SK-N-SH treated with all-trans-retinoic acid at 6 μM for 48 hours (cell line): ENCODE measurements around the gene HDAC8.

ENCODE experiments used
- ATAC-seq: fragments of 200-7000 bp; cut with Tn5 transposase; 3 replicates; pipeline ENCODE4 v1.9.1; 2020; ENCODE audit warnings: mild to moderate bottlenecking, moderate library complexity
- ARNTL ChIP-seq: fragments of 450-650 bp; formaldehyde crosslinking; IDR thresholded peaks from 2 replicates; pipeline ENCODE4 v1.5.0; 2020; ENCODE audit warnings: low read depth, mild to moderate bottlenecking, moderate library complexity, borderline replicate concordance
- BACH2 ChIP-seq: fragments of 250-450 bp; sonication (Bioruptor Pico); IDR thresholded peaks from 2 replicates; pipeline ENCODE4 v1.9.0; 2021; ENCODE audit warnings: mild to moderate bottlenecking, borderline replicate concordance
- CSDC2 ChIP-seq: fragments of 250-450 bp; sonication (Bioruptor Pico); IDR thresholded peaks from 2 replicates; pipeline ENCODE4 v1.5.0; 2020; ENCODE audit warnings: mild to moderate bottlenecking, moderate library complexity
- ISL1 ChIP-seq: fragments of 250-450 bp; sonication (Bioruptor Pico); IDR thresholded peaks from 2 replicates; pipeline ENCODE4 v2.1.2; 2022; ENCODE audit warnings: mild to moderate bottlenecking, moderate library complexity
- PPARA ChIP-seq: fragments of 250-450 bp; sonication (Bioruptor Pico); IDR thresholded peaks from 2 replicates; pipeline ENCODE4 v1.5.0; 2020; ENCODE audit warnings: mild to moderate bottlenecking, borderline replicate concordance
- RARB ChIP-seq: fragments of 250-450 bp; sonication (Bioruptor Pico); IDR thresholded peaks from 2 replicates; pipeline ENCODE4 v1.8.0; 2021; ENCODE audit warnings: mild to moderate bottlenecking, moderate library complexity
- SNAI2 ChIP-seq: fragments of 250-450 bp; sonication (Bioruptor Pico); IDR thresholded peaks from 2 replicates; pipeline ENCODE4 v1.5.0; 2020; ENCODE audit warnings: mild to moderate bottlenecking, moderate library complexity
- TOX ChIP-seq: fragments of 250-450 bp; sonication (Bioruptor Pico); IDR thresholded peaks from 2 replicates; pipeline ENCODE4 v1.8.0; 2021; ENCODE audit warnings: mild to moderate bottlenecking, moderate library complexity, borderline replicate concordance
- ZC3H10 ChIP-seq: fragments of 250-450 bp; sonication (Bioruptor Pico); IDR thresholded peaks from 2 replicates; pipeline ENCODE4 v1.5.1; 2021; ENCODE audit warnings: mild to moderate bottlenecking, moderate library complexity
- ZFP3 ChIP-seq: fragments of 250-450 bp; sonication (Bioruptor Pico); IDR thresholded peaks from 2 replicates; pipeline ENCODE4 v1.5.0; 2020; ENCODE audit warnings: mild to moderate bottlenecking, moderate library complexity
- ZFP30 ChIP-seq: fragments of 450-650 bp; formaldehyde crosslinking; IDR thresholded peaks from 2 replicates; pipeline ENCODE4 v1.5.0; 2022; ENCODE audit warnings: mild to moderate bottlenecking, moderate library complexity
- ZNF565 ChIP-seq: fragments of 450-650 bp; formaldehyde crosslinking; conservative IDR thresholded peaks from 2 replicates; pipeline ENCODE4 v1.5.0; 2020; ENCODE audit warnings: low read depth, mild to moderate bottlenecking, moderate library complexity
- ZNF8 ChIP-seq: fragments of 450-650 bp; formaldehyde crosslinking; IDR thresholded peaks from 2 replicates; pipeline ENCODE4 v1.5.0; 2020; ENCODE audit warnings: mild to moderate bottlenecking, moderate library complexity
- TF ChIP-seq, protein P1 (sequence below): fragments of 250-450 bp; sonication (Bioruptor Pico); IDR thresholded peaks from 2 replicates; pipeline ENCODE4 v1.8.0; 2021; ENCODE audit warnings: low read depth, mild to moderate bottlenecking, moderate library complexity, borderline replicate concordance
- TF ChIP-seq, protein P2 (sequence below): fragments of 250-450 bp; sonication (Bioruptor Pico); IDR thresholded peaks from 2 replicates; pipeline ENCODE4 v1.5.1; 2020; ENCODE audit warnings: low read depth, mild to moderate bottlenecking, moderate library complexity
- TF ChIP-seq, protein P3 (sequence below): fragments of 250-450 bp; sonication (Bioruptor Pico); IDR thresholded peaks from 2 replicates; pipeline ENCODE4 v1.8.0; 2020; ENCODE audit warnings: mild to moderate bottlenecking, moderate library complexity, borderline replicate concordance

The HDAC8 gene

DNA sequence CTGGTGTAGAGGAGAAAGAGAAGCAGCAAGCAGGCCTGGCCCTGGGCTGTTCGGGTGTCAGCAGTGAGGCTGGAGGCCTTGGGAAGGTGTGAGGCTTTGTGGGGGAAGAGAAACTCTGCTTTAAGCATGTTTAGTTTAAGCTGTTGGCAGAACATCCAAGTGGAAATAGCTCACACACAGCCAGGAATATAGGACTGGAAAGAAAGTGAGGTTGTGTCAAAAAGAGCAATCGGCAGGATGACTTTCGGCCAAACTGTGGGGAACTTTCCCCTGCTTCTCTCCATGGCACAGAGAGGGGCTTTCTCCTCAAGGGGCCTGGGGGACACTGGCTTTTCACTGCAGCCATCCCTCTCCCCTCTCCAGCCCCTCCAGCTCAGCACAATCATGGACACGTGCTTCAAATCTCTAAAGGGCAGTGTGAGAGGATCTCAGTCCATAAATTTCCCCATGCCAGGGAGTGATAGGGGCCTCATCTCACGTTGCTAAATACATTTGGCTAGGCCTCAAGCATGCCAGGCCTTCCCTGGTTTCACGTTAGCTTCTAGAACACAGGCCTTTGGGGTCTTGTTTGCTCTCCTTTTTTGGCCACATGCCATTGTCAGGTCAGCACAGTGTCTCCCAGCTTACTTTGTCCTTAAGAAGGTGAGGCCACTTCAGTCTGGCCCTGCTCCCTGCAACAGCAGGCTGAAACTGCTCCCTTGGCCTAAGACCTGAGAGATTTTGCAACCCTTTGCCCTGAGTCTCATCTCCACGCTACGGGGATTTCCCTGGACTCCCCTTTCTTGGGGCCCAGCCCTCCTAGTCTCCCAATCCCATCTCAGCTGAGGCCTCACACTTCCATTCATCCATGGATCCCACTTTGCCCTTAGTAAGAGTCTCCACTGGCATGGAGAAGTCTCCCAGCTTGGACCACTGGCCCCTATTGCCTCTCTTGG is 258.7 kb downstream of the HDAC8 start:
- TF ChIP-seq ZNF8 (CRISPR knock-in tag) (no peak), TOX (CRISPR knock-in tag) (no peak), BACH2 (CRISPR knock-in tag) (no peak), ZNF565 (CRISPR knock-in tag) (no peak), ZFP30 (no peak)
- TF ChIP-seq, protein P1, sequence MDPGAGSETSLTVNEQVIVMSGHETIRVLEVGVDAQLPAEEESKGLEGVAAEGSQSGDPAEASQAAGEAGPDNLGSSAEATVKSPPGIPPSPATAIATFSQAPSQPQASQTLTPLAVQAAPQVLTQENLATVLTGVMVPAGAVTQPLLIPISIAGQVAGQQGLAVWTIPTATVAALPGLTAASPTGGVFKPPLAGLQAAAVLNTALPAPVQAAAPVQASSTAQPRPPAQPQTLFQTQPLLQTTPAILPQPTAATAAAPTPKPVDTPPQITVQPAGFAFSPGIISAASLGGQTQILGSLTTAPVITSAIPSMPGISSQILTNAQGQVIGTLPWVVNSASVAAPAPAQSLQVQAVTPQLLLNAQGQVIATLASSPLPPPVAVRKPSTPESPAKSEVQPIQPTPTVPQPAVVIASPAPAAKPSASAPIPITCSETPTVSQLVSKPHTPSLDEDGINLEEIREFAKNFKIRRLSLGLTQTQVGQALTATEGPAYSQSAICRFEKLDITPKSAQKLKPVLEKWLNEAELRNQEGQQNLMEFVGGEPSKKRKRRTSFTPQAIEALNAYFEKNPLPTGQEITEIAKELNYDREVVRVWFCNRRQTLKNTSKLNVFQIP = no peak
- TF ChIP-seq, protein P2, sequence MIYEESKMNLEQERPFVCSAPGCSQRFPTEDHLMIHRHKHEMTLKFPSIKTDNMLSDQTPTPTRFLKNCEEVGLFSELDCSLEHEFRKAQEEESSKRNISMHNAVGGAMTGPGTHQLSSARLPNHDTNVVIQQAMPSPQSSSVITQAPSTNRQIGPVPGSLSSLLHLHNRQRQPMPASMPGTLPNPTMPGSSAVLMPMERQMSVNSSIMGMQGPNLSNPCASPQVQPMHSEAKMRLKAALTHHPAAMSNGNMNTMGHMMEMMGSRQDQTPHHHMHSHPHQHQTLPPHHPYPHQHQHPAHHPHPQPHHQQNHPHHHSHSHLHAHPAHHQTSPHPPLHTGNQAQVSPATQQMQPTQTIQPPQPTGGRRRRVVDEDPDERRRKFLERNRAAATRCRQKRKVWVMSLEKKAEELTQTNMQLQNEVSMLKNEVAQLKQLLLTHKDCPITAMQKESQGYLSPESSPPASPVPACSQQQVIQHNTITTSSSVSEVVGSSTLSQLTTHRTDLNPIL (CRISPR knock-in tag) = no peak
- ATAC-seq = no peak

DNA sequence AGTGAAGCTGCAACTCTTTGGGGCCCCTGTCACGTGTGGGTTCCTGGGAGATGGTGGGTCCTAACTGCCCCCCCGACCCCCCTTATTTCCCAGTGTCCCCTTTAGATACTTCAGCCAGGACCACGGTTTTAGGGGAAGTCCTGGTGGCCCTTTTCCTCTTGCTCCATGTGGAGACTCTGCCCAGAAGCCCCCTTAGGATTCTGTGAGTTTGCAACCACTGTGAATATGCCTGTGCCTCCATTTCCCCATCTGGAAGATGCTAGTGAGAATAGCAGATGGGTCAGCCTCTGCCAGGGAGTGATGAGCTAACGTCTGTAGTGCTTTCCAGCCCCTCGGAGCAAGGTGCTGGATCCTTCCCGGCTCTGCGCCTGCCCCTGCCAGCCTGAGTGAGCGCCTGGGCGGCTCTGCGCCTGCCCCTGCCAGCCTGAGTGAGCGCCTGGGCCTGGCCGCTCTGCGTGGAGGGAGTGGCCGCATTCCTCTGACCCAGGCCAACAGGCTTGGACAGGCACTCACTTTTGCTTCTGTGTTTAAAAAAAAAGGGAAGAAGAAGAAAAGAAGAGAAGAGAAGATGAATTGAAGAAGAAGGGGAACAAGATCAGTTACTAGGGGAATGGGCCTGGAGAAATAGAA is 260.2 kb downstream of the HDAC8 start:
- ATAC-seq = no peak

DNA sequence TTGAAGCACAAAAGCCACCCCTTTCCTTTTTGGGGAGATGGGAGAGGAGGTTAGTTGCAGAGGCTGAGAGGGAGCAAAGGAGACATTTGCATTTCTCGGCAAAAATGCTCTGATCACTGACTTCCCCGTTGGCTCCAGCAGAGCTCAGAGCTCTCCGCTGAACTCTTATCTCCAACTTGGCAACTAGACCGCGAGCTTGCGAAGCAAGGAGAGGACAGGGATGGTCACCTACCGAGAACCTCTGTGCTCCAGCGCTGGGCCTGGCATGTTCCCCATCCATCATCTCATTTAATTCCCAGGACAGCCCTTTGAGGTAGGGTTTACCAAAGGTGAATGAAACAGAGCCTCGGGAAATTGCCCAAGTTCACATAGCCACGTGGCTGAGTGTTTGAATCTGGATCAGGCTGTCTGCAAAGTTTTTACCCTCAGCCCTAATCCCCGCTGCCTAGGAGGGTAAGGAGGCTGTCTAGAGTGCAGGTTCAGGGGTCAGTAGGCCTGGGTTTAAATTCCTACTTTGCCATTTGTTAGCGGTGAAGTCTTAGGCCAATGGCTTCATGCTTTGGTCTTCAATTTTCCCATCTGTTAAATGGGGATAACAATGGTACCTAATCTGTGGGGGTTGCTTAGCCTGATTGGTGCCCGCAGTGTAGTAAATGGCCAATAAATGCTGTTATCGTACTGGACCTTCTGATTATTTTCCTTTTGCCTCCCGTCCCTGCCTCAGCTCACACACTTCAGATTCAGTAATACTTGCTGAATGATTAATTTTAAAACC is 263.2 kb downstream of the HDAC8 start:
- no peak for ATAC-seq
- TF ChIP-seq RARB (CRISPR knock-in tag) (no peak), SNAI2 (no peak), ZFP3 (CRISPR knock-in tag) (no peak), ZC3H10 (CRISPR knock-in tag) (no peak), ISL1 (CRISPR knock-in tag) (no peak), ARNTL (CRISPR knock-in tag) (no peak), TOX (CRISPR knock-in tag) (no peak)
- TF ChIP-seq, protein P2 (CRISPR knock-in tag) = no peak
- TF ChIP-seq, protein P3, sequence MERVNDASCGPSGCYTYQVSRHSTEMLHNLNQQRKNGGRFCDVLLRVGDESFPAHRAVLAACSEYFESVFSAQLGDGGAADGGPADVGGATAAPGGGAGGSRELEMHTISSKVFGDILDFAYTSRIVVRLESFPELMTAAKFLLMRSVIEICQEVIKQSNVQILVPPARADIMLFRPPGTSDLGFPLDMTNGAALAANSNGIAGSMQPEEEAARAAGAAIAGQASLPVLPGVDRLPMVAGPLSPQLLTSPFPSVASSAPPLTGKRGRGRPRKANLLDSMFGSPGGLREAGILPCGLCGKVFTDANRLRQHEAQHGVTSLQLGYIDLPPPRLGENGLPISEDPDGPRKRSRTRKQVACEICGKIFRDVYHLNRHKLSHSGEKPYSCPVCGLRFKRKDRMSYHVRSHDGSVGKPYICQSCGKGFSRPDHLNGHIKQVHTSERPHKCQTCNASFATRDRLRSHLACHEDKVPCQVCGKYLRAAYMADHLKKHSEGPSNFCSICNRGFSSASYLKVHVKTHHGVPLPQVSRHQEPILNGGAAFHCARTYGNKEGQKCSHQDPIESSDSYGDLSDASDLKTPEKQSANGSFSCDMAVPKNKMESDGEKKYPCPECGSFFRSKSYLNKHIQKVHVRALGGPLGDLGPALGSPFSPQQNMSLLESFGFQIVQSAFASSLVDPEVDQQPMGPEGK (CRISPR knock-in tag) = no peak

More for the DNA sequence above, 260.2 kb downstream of the HDAC8 start:
- TF ChIP-seq BACH2 (CRISPR knock-in tag) (no peak), ZNF565 (CRISPR knock-in tag) (no peak), ZFP30 (no peak), SNAI2 (no peak), ZFP3 (CRISPR knock-in tag) (no peak), ISL1 (CRISPR knock-in tag) (no peak), CSDC2 (CRISPR knock-in tag) (no peak), PPARA (no peak)
- TF ChIP-seq, protein P2 (CRISPR knock-in tag) = no peak
- TF ChIP-seq, protein P1 = no peak
- TF ChIP-seq, protein P3 (CRISPR knock-in tag) = no peak
